ENCODE results near the gene SYTL1.

SYTL1 gene, protein sequence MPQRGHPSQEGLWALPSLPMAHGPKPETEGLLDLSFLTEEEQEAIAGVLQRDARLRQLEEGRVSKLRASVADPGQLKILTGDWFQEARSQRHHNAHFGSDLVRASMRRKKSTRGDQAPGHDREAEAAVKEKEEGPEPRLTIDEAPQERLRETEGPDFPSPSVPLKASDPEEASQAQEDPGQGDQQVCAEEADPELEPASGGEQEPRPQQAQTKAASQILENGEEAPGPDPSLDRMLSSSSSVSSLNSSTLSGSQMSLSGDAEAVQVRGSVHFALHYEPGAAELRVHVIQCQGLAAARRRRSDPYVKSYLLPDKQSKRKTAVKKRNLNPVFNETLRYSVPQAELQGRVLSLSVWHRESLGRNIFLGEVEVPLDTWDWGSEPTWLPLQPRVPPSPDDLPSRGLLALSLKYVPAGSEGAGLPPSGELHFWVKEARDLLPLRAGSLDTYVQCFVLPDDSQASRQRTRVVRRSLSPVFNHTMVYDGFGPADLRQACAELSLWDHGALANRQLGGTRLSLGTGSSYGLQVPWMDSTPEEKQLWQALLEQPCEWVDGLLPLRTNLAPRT

DNA sequence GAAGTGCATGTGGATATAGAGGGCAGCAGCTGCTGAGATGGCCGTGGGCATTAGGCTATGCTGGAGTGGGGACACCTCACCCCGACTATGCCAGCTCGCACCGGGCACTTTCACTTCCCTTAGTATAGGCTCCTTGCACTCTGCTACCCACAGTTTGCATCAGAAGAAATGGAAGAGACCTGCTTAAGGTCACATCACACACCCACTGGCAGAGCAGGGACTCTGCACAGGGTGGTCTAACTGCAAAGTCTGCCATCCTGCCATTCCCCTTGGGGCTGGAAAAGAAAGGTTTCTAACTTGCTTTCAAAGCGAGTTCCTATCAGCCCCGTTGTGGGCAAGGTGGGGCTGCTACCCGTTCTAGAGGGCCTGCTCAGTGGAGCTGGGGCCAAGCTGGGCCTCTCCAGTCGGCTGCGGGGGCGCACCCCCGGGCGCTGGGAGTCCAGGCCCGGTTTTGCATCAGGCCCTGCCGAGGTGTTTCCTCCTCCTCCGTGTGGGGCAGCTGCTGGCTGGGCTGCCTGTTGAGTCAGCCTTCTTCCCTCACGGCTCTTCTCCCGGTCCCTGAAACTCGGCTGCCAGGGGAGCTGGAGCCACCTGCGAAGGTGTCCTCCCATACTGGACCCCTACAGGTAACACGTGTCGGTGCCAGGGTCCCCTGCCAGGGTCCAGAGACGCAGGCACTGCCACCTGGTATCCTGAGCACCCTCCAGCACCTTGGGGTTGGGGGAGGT, at the start of gene SYTL1:
SYTL1 (plus strand) TSS at position 498 of the 728 bp plus-strand sequence. CDS start 3,313 bp downstream, outside the sequence.
- no peak for DNase-seq

DNA sequence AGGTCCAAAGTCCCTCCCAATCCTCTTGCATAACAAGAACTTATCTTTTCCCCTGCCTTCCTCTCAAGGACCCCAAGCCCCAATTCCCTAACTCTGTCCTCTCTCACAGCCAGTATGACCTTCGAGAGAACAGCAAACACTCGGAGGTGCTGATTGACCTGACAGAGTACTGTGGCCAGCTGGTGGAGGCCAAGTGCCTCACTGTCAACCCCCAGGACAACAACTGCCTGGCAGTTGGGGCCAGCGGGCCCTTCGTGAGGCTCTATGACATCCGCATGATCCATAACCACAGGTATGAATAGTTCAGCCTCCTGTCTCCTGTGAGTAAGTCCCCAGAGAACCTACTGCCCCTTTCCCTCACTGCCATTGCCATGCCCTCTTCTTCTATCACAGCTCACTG, 49.7 kb upstream of the SYTL1 start:
- no peak for DNase-seq

DNA sequence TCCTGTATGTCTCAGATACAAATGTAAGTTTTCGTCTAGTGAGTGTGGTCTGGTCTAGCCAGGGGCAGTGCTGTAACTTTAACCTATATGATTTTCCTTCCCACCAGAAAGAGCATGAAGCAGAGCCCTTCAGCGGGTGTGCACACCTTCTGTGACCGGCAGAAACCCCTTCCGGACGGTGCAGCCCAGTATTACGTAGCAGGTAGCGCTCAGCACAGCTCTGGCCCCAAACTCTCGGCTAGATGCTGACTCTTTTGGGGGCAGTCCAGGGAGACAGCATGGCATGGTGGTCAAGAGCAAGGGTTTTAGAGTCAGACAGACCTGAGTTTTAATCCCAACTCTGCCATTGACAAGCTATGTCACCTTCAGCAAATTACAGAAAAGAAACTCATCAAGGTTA, 47.9 kb upstream of the SYTL1 start:
- DNase-seq, result no peak

DNA sequence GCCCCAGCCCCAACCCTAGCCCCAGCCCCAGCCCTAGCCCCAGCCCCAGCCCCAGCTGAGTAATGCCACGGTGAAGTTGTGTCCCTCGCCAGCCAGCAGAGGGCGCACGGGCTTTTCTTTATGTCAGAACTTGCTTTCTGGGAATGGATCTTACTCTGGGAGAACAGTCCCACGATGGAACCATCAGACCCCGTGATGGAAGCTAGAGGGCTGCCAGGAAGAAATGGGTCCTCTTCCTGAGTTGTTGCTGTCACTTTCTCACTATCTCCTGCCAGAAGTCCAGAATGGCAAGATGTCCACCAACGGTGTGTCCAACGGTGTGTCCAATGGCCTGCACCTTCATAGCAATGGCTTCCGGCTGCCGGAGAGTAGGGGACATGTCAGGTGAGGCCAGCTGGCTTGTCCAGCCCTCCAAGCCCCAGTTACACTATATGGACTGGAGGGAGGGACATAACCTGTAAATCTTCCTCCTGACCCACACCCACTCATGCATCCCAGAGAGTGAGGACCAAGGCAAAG, 45.0 kb upstream of the SYTL1 start:
- peak; percentile 76 for DNase-seq

DNA sequence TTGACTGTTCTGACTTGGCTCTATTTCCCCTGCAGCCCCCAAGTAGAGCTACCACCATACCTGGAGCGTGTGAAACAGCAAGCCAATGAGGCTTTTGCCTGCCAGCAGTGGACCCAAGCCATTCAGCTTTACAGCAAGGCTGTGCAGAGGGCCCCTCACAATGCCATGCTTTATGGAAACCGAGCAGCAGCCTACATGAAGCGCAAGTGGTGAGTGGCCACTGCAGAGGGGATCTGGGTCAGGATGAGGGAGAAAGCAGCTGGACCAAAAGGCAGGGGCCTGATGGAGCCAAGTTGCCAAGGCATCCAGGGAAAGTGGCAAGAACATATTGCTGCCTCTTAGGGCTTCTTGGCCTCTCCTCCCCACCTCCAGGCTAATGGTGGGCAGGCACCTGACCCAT, 43.9 kb upstream of the SYTL1 start:
- DNase-seq, result no peak

DNA sequence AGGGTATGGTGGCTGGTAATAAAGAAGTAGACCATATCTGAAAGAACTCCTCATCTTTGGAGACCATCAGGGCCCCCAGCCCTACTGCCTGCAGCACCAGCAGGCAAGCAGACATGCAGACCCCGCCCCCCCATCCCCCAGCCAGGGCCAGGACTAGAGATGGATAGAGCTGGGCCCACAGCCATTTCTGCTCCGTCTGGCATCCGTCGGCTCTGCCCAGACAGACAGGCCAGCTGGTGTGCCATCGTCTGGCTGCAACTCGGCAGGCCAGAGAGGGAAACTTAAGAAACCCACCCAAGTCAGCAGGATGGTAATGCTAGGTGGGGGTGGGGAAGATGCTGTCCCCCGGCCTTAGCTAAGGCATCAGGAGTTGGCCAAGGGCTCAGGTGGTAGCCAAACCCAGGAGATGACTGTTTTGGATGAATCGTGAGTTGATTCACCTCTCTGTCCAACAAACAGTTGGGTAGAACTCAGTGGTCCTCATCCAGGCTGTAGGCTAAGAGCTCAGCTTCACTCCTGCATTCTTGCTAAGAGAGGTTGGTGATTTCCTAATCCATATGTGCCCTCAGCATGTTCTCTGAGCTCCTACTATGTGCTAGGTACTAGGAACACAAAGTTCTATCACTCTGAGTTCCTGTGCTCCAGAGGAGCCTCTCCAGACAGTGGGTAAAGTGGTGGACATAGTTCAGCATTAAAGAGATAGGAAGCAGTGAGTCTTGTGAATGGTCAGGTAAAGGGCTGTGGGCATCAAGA, 43.0 kb upstream of the SYTL1 start:
- DNase-seq, result peak; percentile 45

DNA sequence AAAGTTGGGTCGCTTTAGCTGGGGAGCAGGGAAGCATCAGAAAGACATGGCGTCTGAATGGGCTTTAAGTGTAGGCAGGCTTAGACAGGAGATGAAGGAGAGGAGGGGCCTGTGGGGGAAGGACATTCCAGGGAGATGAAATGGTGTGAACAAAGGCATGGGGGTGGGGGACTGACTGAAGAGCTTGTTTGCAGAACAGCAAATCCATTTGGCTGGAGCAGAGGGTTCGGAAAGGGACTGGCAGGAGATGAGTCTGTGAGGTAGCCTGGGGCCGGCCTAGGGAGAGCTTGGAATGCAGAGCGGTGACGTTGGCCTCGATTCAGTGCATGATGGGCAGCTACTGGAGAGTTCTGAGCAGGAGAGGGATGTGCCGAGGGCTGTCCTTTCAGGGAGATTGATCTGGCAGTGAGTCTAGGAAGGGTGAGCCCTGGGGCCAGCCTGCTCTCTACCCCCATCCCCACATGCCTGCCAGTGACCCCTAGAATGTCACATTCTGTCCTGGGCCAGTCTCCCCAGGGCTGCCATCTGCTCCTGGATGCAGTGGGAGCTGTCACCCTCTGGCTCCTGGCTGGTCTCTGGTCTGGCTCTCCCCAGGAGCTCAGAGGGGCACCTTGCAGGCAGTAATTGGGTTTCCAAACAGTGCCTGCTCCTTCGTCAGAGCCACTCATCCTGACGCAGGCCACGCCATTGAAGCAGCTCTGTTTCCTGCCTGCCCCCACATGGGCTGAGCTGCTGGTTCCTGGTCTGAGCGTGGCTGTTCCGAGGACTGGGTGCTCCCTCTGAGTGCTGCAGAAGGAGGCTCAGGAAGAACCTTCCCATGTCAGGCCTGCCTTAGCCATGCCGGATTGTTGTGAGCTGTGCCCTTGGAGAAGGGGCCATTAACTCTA, 42.2 kb upstream of the SYTL1 start:
- peak; percentile 90 for DNase-seq

DNA sequence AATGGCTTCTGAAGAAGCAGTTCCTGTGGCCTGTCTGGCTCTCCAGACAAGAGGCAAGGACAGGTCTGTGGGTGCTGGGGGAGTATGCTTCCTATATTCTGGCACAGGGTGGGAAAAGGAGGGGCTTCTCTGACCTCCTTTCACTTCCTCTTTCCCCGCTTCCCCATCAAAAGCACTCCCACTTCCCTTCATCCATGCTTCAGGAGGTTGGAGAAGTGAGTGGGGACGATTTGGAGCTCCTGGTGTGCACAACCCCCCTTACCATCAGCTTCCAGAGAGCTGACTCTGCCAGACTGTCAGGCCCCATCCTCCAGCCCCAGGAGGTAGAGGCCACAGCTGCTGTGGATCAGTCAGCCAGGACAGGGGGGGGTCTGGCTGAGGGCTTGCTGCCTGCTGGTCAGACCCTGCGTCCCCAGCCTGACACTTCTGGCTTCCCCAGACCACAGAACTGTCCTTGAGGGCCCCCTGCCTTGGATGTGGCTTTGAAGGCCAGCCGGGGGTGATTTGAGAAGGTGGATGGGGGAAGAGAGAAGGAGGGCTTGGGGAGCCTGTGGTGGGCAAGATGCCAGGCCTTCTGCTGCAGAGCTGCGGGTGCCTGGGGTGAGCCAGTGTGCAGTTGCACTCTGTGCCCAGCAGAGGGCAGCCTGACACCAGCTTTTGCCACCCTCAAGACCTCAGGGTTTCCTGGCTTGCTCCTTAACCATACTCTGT, 41.3 kb upstream of the SYTL1 start:
- DNase-seq, result peak; percentile 95

DNA sequence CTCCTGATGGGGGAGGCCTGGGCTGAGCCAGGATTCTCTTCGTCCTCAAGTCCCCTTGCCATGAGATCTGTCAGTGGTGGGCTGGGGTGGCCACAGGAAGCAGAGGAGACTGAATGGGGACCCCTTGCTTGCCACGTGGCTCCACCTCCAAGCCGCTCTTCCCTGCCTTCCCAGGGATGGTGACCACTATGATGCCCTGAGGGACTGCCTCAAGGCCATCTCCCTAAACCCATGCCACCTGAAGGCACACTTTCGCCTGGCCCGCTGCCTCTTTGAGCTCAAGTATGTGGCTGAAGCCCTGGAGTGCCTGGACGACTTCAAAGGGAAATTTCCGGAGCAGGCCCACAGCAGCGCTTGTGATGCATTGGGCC, 40.8 kb upstream of the SYTL1 start:
- no peak for DNase-seq

DNA sequence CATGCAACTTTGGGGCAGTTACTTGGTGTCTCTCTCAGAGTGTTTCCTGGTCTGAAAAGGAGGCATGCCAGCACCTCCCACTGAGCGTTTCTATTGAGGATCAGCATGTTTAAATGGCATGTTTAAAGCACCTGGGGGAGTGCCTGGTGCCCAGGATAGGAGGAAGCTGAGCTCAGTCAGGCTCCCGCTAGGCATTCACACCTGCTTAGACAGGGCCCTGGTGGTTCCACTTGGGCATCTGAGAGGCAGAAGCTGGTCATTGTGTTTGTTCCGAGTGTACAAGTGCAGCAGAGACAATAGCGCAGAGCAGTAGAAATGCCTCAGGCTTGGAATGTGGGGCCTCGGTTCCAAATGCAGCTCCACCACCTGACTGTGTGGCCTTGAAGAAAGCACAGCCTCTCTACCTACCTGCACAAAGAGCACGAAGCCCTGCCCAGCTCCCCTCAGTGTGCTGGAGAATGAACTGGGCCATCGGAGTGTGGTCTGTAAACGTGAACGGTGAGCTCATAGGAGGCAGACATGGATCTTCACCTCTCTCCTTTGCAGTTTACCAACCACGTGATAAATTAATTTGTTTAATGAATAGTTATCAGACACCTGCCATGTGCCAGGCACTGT, 40.1 kb upstream of the SYTL1 start:
- DNase-seq, result no peak

DNA sequence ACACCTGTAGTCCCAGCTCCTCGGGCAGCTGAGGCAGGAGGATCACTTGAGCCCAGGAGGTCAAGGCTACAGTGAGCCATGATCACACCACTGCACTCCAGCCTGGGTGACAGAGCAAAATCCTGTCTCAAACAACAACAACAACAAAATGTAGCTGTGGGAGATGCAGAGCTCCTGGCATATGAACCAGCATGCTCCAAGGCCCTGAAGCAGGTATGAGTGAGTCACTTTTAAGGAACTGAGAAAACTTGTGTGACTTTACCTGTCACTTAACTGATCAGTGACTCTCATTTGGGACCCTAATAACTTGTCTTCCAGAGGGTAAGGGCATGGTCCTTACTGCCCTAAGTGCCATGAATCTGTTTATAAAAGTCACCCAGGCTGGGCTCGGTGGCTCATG, 39.2 kb upstream of the SYTL1 start:
- DNase-seq, result no peak

DNA sequence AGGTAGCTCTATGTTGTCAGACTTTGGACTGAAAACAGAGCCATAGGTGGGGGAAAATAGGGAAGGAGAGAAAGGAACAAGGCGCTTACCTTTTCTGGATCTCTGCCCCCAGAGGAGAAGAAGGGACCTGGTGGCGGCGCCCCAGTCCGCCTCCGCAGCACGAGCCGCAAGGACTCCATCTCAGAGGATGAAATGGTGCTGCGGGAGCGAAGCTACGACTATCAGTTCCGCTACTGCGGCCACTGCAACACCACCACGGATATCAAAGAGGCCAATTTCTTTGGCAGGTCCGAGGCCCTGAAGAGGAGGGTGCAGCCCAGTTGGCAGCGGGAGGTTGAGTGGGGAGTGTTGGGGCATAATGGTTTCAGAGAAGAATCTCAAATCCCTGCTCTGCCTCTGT, 38.3 kb upstream of the SYTL1 start:
- DNase-seq, result no peak

DNA sequence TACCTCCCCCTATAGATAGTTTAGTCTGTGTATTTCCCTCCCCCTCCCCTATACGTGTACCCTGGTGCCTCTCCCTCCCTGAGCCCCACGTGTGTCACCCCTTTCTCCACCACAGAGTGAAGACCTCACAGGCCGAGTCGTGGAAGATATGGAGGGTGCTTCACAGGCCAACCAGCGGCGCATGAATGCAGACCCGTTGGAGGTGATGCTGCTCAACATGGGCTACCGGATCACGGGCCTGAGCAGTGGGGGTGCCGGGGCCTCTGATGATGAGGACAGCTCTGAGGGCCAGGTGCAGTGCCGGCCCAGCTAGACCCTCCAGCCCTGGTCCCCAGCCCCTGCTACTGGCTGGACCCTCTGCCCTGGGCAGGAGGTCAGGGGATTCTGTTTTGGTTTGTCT, 35.8 kb upstream of the SYTL1 start:
- DNase-seq, result no peak

DNA sequence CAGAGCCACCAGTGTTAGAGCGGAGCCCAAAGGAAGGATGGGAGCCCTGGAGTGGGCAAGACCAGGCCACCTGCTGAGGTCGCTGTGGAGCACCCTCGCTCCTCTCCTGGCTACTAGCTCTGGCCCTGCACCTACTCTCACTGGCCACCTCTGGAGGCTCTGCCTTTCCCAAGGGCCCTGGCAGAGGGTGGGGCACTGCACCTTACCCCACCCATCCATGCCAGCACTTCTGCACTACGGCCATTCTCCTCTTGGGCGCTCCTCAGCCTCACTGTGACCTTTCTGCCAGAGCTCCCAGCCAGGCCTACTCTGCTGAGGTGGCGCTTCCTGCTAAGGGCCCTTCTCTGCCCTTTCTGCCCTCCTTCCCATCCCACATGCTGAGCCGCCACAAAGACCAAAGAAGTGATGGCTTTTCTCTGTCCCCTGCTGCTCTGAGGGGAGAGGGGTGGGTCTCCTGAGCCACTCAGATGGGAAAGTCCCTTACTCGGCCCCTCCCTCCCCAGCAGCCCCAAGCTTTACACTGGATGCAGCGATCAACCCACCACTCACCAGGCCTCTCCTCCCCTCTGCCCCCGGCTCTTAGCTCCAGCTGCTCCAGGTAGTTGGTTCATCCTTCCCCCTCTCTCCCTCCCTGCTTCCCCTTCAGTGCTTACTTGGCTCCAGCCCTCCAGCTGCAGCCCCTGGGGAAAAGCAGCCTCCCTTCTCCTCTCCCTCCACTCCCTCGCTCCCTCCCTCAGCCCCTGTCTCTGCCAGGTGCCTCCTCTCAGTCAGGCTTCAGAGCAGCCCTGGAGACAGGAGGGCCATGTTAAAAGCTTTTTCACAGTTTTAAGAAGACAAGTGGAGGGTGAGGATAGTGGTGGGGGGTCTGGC, 34.7 kb upstream of the SYTL1 start:
- peak; percentile 56 for DNase-seq

DNA sequence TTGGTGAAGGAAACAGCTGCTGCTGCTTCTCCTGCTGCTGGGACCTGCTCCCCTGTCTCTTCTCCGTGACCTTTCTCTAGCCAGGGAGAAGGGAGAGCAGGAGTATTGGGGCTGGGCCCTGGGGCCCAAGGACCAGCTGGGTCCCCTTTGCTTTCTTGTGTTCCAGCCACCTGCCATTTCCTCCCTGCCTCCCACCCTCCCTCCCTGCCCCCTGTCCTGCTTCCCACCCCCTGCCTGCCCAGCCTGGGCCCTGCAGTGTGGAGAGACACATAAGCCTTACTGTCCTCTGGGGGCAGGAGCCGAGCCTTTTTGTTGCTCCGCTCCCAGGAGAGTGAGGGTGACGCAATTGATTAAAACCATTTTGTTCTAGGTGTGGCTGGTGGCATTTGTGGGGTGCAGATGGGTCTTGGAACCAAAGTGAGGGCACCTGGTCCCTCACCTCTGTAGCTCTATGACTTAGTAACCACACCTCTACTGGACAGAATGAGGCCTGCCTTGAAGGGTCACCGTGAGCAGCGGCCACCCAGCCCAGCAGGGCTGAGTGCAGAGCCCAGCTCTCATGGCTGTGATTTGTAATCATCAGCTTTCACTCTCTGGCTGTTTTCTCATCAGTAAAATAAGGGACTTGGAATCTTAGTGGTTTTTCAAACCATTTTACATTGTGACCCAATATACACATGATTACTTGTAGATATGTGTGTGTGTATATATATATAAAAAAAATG, 33.8 kb upstream of the SYTL1 start:
- no peak for DNase-seq

DNA sequence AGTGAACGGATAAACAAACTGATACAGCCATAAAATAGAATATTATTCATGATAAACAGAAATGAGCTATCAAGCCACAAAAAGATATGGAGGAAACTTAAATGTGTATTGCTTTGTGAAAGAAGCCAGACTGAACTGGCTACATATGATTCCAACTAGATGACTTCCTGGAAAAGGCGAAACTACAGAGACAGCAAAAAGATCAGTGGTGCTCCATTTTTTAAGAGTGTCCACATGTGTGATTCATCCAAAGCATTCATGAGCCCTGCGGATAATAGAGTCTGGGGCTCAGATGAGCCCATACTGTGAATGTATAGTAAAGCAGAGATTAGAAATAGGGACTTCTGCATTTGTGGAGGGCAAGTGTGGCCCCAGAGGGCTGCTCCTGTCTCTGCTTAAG, 27.7 kb upstream of the SYTL1 start:
- DNase-seq, result no peak

DNA sequence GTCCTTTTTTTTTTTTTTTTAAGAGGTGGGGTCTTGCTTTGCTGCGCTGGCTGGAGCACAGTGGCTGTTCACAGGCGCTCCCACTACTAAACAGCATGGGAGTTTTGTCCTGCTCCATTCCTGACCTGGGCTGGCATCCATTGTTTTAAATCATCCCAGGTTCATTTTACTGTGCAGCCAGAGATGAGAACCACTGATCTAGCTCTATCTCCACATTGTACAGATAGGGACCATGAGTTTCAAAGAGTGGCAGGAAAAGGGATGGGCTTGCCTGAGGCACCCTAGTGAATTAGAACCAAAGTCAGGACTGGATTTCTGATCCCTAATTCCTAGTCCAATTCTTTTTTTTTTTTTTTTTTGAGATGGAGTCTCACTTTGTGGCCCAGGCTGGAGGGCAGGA, 27.1 kb upstream of the SYTL1 start:
- DNase-seq, result no peak

DNA sequence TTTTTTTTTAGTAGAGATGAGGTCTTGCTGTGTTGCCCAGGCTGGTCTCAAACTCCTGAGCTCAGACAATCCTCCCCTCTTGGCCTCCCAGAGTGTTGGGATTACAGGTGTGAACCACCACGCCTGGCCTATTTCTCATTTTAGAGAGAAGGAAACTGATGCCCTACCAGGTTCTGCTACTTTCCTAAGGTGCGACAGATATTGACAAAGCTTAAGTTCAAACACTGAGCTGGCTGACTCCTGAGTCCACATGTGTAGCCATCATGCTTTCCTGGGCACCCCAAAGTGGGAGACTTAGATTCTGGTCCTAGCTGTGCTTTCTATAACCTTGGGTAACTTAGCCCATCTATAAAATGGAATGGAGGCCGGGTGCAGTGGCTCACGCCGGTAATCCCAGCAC, 25.0 kb upstream of the SYTL1 start:
- no peak for DNase-seq

DNA sequence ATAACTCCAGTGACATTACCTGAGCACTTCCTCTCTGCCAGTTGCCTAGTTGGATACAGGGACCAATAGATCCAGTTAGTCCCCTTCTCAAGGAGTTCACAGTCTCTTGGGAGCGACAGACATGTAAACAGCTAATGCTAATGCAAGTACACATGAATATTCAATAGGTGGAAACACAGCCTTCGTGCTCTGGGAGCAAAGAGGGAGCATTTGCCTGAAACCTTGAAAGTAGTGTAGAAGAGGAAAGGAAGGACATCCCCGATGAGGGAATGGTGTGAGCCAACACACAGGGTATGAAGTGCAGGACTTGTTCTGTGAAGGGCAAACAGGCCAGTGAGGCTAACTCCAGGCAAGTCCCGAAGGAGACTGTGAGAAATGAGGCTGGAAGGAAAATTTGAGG, 23.7 kb upstream of the SYTL1 start:
- no peak for DNase-seq
